SU-DHL-6 (cell line): ENCODE measurements around the gene MINDY4B.

Experiments
- H2AFZ ChIP-seq: fragments of 200-600 bp; sonication (generic); 2 replicates; pipeline ENCODE4 v1.6.1; 2014; ENCODE audit warnings: low read depth, mild to moderate bottlenecking, moderate library complexity, mixed read lengths, antibody characterized with exemption, low read length; ENCODE audit not compliant: severe bottlenecking
- H3F3A ChIP-seq: fragments of 200-600 bp; shearing (Covaris generic); 2 replicates; pipeline ENCODE4 v1.6.0; 2016; ENCODE audit warnings: antibody characterized with exemption, mild to moderate bottlenecking; ENCODE audit not compliant: insufficient read depth
- H3K27ac ChIP-seq: fragments of 200-600 bp; sonication (generic); 2 replicates; pipeline ENCODE4 v1.5.1; 2016; ENCODE audit warnings: low read depth, mild to moderate bottlenecking, low read length, moderate library complexity, mixed read lengths
- H3K27me3 ChIP-seq: fragments of 200-600 bp; sonication (generic), shearing (Covaris generic); 2 replicates; pipeline ENCODE4 v1.6.0; 2014; ENCODE audit warnings: mild to moderate bottlenecking, low read length
- H3K36me3 ChIP-seq: fragments of 200-600 bp; sonication (generic); 2 replicates; pipeline ENCODE4 v1.6.1; 2014; ENCODE audit warnings: mild to moderate bottlenecking, low read length, mixed read lengths
- H3K4me2 ChIP-seq: fragments of 300-600, 200-600 bp; shearing (Covaris generic), sonication (generic); 2 replicates; pipeline ENCODE4 v1.6.0; 2014; ENCODE audit warnings: low read length, low read depth, mild to moderate bottlenecking; ENCODE audit not compliant: poor library complexity, severe bottlenecking
- H3K4me3 ChIP-seq: fragments of 200-600 bp; sonication (generic); 2 replicates; pipeline ENCODE4 v1.5.1; 2014; ENCODE audit warnings: antibody characterized with exemption, low read length, mild to moderate bottlenecking, mixed read lengths; ENCODE audit not compliant: insufficient read depth, poor library complexity, severe bottlenecking
- H3K79me2 ChIP-seq: fragments of 200-600 bp; sonication (generic); 2 replicates; pipeline ENCODE4 v1.6.1; 2014; ENCODE audit warnings: mild to moderate bottlenecking, low read length, moderate library complexity; ENCODE audit not compliant: insufficient read depth
- H3K9ac ChIP-seq: fragments of 200-600 bp; sonication (generic); 2 replicates; pipeline ENCODE4 v1.7.0; 2014; ENCODE audit warnings: mild to moderate bottlenecking, low read length
- H3K9me2 ChIP-seq: fragments of 200-600 bp; sonication (generic); replicated peaks from 2 replicates; pipeline ENCODE4 v1.6.1; 2014; ENCODE audit warnings: low read length; ENCODE audit not compliant: insufficient read depth
- H3K9me3 ChIP-seq: fragments of 200-600 bp; sonication (generic); 2 replicates; pipeline ENCODE4 v1.6.1; 2014; ENCODE audit warnings: low read length, mixed read lengths; ENCODE audit not compliant: insufficient read depth
- H4K20me1 ChIP-seq: fragments of 200-600 bp; sonication (generic); 2 replicates; pipeline ENCODE4 v1.6.1; 2014; ENCODE audit warnings: low read depth, mild to moderate bottlenecking, antibody characterized with exemption, low read length, moderate library complexity, mixed read lengths
- CTCF ChIP-seq: fragments of 200-600 bp; sonication (generic); IDR thresholded peaks from one replicate; pipeline ENCODE4 v1.5.1; 2017; ENCODE audit warnings: antibody characterized with exemption, mild to moderate bottlenecking, low read length, moderate library complexity; ENCODE audit not compliant: insufficient read depth, poor library complexity, severe bottlenecking
- EZH2phosphoT487 ChIP-seq: fragments of 200-600 bp; sonication (generic), shearing (Covaris generic); conservative IDR thresholded peaks from 2 replicates; pipeline ENCODE4 v1.6.1; 2018; ENCODE audit warnings: mild to moderate bottlenecking, antibody characterized with exemption, low read length, moderate library complexity, mixed read lengths

Gene MINDY4B

GRCh38 chr3:150913133-150913922 is 8.1 kb upstream of the MINDY4B start:
- Histone ChIP-seq H3K9me2 (no peaks in the 10 kb centered on the region), H3K4me3 (no peak overlapping the region), H3K27ac (no peak overlapping the region), H3K9me3 (no peaks in the 10 kb centered on the region), H3K79me2 (no peaks in the 10 kb centered on the region), H3F3A (no peaks in the 10 kb centered on the region), H3K36me3 (no peaks in the 10 kb centered on the region), H4K20me1 (no peaks in the 10 kb centered on the region), H3K4me2 (no peak overlapping the region), H2AFZ (no peak overlapping the region), H3K27me3 (no peaks in the 10 kb centered on the region), H3K9ac (no peak overlapping the region)
- TF ChIP-seq CTCF = no peak
- TF ChIP-seq EZH2phosphoT487 = no peak

- H3K9me2 ChIP-seq = no peaks in the 10 kb centered on the region
- H3K36me3 ChIP-seq = no peaks in the 10 kb centered on the region
- H2AFZ ChIP-seq = no peak overlapping the region
- H3K4me3 ChIP-seq = no peak overlapping the region
- H3K9ac ChIP-seq = no peak overlapping the region
- H3K27me3 ChIP-seq = no peaks in the 10 kb centered on the region
- no peaks in the 10 kb centered on the region for H3K79me2 ChIP-seq
- H3K9me3 ChIP-seq = no peaks in the 10 kb centered on the region
- no peaks in the 10 kb centered on the region for H4K20me1 ChIP-seq
- no peaks in the 10 kb centered on the region for H3F3A ChIP-seq
- H3K27ac ChIP-seq = no peak overlapping the region
- TF ChIP-seq EZH2phosphoT487 (no peak), CTCF (no peak)
- no peak overlapping the region for H3K4me2 ChIP-seq
Observed at GRCh38 chr3:150912501-150912900, 7.3 kb upstream of the MINDY4B start.

GRCh38 chr3:150911771-150912170 is 6.5 kb upstream of the MINDY4B start:
- Histone ChIP-seq H3K4me2 (no peak overlapping the region), H3K27me3 (no peaks in the 10 kb centered on the region), H3K4me3 (no peak overlapping the region), H4K20me1 (no peaks in the 10 kb centered on the region), H3K9ac (no peak overlapping the region), H2AFZ (no peak overlapping the region), H3K9me2 (no peaks in the 10 kb centered on the region), H3K36me3 (no peaks in the 10 kb centered on the region), H3K79me2 (no peaks in the 10 kb centered on the region), H3K9me3 (no peaks in the 10 kb centered on the region), H3K27ac (no peak overlapping the region), H3F3A (no peaks in the 10 kb centered on the region)
- no peak for TF ChIP-seq EZH2phosphoT487
- TF ChIP-seq CTCF = no peak
